Measurements from ENCODE around the gene JMJD4. TPM values are rescaled to one million over a fixed set of nuclear protein-coding genes. Genes with fewer than 3 reads are reported as not detected.

The JMJD4 gene
- polyA plus RNA-seq = 10 to 100 TPM in 2 of 3 donors, 1 to 10 TPM in 1; 8.7 to 17.0 (median 11.0) TPM

- 0% methylated on average over 62 to 83 of the region's 83 CpGs for WGBS, 3 donors
- H3K27ac ChIP-seq (ENCODE audit: low read depth, low read length) = no peak within 1 kb of the TSS
Observed at GRCh38 chr1:227734856-227735538, at the start of gene JMJD4, which contains the start of gene SNAP47. TSS of gene JMJD4 (minus strand) at chr1:227735302. CDS start at chr1:227735273, 29 bp downstream. TSS of gene SNAP47 (plus strand) at chr1:227735435. CDS start at chr1:227747737, 12,302 bp downstream.

GRCh38 chr1:227782226-227782625 lies 47.1 kb upstream of the JMJD4 start:
- WGBS, 3 donors = 84 to 94% (median 89%) methylated on average over 4 of the region's 4 CpGs

GRCh38 chr1:227781314-227781930 lies 46.3 kb upstream of the JMJD4 start:
- 93 to 96% (median 96%) methylated on average over 15 of the region's 15 CpGs for WGBS, 3 donors
- no peak overlapping the region for H3K27ac ChIP-seq (ENCODE audit: low read depth, low read length)

More at GRCh38 chr1:227782226-227782625, 47.1 kb upstream of the JMJD4 start:
- no peak overlapping the region for H3K27ac ChIP-seq (ENCODE audit: low read depth, low read length)

GRCh38 chr1:227780101-227781044 lies 45.3 kb upstream of the JMJD4 start:
- H3K27ac ChIP-seq (ENCODE audit: low read depth, low read length) = no peak overlapping the region
- WGBS, 3 donors = 85 to 94% (median 86%) methylated on average over 23 of the region's 23 CpGs

GRCh38 chr1:227779685-227780084 lies 44.6 kb upstream of the JMJD4 start:
- 92 to 96% (median 96%) methylated on average over 7 of the region's 7 CpGs for WGBS, 3 donors
- no peak overlapping the region for H3K27ac ChIP-seq (ENCODE audit: low read depth, low read length)

- whole genome bisulfite sequencing, 3 donors = 87 to 93% (median 92%) methylated on average over 10 of the region's 10 CpGs
- H3K27ac ChIP-seq (ENCODE audit: low read depth, low read length) = no peak overlapping the region
Observed at GRCh38 chr1:227779021-227779441, 43.9 kb upstream of the JMJD4 start.

GRCh38 chr1:227778401-227778947 lies 43.4 kb upstream of the JMJD4 start:
- 83 to 92% (median 84%) methylated on average over 8 of the region's 8 CpGs for WGBS, 3 donors
- H3K27ac ChIP-seq (ENCODE audit: low read depth, low read length) = no peak overlapping the region

- no peak overlapping the region for H3K27ac ChIP-seq (ENCODE audit: low read depth, low read length)
- WGBS, 3 donors = 95 to 99% (median 96%) methylated on average over 4 of the region's 4 CpGs
Observed at GRCh38 chr1:227777646-227778045, 42.5 kb upstream of the JMJD4 start.

- 90 to 93% (median 91%) methylated on average over 11 of the region's 11 CpGs for WGBS, 3 donors
Observed at GRCh38 chr1:227777156-227777555, 42.1 kb upstream of the JMJD4 start.

GRCh38 chr1:227776331-227776771 lies 41.2 kb upstream of the JMJD4 start:
- H3K27ac ChIP-seq (ENCODE audit: low read depth, low read length) = no peak overlapping the region
- 90 to 93% (median 91%) methylated on average over 7 of the region's 7 CpGs for WGBS, 3 donors

More at GRCh38 chr1:227777156-227777555, 42.1 kb upstream of the JMJD4 start:
- no peak overlapping the region for H3K27ac ChIP-seq (ENCODE audit: low read depth, low read length)

GRCh38 chr1:227775841-227776240 lies 40.7 kb upstream of the JMJD4 start:
- no peak overlapping the region for H3K27ac ChIP-seq (ENCODE audit: low read depth, low read length)
- 91 to 97% (median 92%) methylated on average over 10 of the region's 10 CpGs for WGBS, 3 donors

- H3K27ac ChIP-seq (ENCODE audit: low read depth, low read length) = no peak overlapping the region
- WGBS, 3 donors = 79 to 85% (median 79%) methylated on average over 42 of the region's 42 CpGs
Observed at GRCh38 chr1:227774821-227775661, 39.9 kb upstream of the JMJD4 start.

GRCh38 chr1:227774051-227774731 lies 39.1 kb upstream of the JMJD4 start:
- WGBS, 3 donors = 83 to 91% (median 85%) methylated on average over 13 of the region's 13 CpGs
- H3K27ac ChIP-seq (ENCODE audit: low read depth, low read length) = no peak overlapping the region

GRCh38 chr1:227773558-227773957 lies 38.5 kb upstream of the JMJD4 start:
- WGBS, 3 donors = 87 to 96% (median 88%) methylated on average over 15 of the region's 15 CpGs
- no peak overlapping the region for H3K27ac ChIP-seq (ENCODE audit: low read depth, low read length)

GRCh38 chr1:227771771-227772170 lies 36.7 kb upstream of the JMJD4 start:
- 84 to 99% (median 98%) methylated on average over 7 of the region's 7 CpGs for WGBS, 3 donors
- no peak overlapping the region for H3K27ac ChIP-seq (ENCODE audit: low read depth, low read length)

- no peak overlapping the region for H3K27ac ChIP-seq (ENCODE audit: low read depth, low read length)
- 94 to 97% (median 95%) methylated on average over 8 of the region's 8 CpGs for WGBS, 3 donors
Observed at GRCh38 chr1:227771326-227771725, 36.2 kb upstream of the JMJD4 start.

- no peak overlapping the region for H3K27ac ChIP-seq (ENCODE audit: low read depth, low read length)
- 95 to 96% (median 96%) methylated on average over 13 of the region's 13 CpGs for WGBS, 3 donors
Observed at GRCh38 chr1:227770812-227771211, 35.7 kb upstream of the JMJD4 start.

All from adipose tissue (tissue), 3 donors.